ENCODE results near the gene STIM1. TPM values are rescaled to one million over a fixed set of nuclear protein-coding genes. Genes with fewer than 3 reads are reported as not detected.
A peak's percentile ranks its signal among the peaks of the same experiment; 100 is the strongest.

STIM1 gene
- total RNA-seq, 2 donors from 2014 or later: 129 to 157 TPM

DNA sequence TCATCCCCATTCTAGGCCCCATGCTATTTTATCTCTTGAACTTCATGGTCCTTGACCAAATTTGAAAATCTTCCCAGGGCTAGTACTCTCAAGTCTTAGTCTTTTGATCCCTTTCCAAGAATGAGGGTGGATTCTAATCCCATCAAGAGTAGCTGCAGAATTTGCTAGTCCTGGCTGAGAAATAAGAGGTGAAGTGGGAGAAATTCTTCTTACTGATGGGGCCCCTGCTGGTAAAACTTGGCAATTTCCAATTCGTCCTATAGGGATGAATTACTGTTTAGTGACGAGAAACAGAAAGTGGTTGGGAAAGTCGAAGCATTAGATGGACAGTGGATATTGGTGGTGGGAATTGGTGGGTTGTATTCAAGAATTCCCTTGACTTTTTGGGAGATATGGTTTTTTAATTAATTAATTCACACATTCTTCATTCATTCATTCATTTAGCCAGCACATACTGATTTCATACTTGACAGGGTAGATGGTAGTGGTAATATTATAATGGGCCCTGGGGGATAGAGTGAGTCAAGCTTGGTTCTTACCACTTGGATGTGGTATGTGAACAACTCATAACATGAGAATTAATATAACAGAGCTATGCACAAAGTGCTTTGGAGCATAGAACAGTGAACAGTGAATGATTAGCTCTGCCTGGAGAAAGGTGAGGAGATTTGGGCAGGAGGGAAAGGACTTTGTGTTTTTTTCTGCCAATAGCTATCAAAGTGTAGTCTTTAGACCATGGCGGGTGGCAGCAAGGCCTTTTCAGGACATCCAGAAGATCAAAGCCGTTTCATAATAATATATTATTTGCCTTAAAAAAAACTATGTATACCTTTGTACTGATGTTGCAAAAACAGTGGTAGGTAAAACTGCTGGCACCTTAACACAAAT, 103.8 kb downstream of the STIM1 start:
- no peaks in the 10 kb centered on the region for H3K27me3 Mint-ChIP-seq (ENCODE audit: low read depth)
- peak in 1 of 2 donors; percentile 29 for DNase-seq
- H3K9me3 Mint-ChIP-seq: no peaks in the 10 kb centered on the region
- H3K27ac Mint-ChIP-seq: peak overlapping the region; percentile 16
- H3K36me3 Mint-ChIP-seq (ENCODE audit: insufficient read depth in 2 of 2): peaks cover 3 to 11% of the 10 kb centered on the region in 2 donors
- ATAC-seq (replicated peaks in 1 of 2): peak; percentile 77 to 80
- H3K4me1 Mint-ChIP-seq (ENCODE audit: low read depth): peaks cover 97% of the 10 kb centered on the region
- H3K4me3 Mint-ChIP-seq: peak overlapping the region in 1 of 2 donors; percentile 42

DNA sequence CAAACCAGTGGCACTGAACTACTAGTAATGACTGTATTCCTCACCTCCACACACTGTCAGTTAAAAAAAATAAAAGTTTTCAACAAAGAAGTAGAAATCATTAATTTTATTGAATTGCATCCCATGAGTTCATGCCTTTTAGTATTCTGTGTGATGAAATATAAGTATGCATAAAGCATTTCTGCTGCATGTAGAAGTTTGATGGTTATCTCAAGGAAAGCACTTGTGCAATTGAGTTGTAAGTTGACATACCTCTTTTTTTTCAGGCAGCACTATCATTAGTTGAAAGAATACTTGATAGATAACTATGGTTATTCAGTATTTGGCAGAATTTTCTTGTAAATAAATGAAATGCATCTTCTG, 104.4 kb downstream of the STIM1 start:
- ATAC-seq (replicated peaks in 1 of 2) (no peak), DNase-seq (no peak)
- H3K9me3 Mint-ChIP-seq: no peaks in the 10 kb centered on the region
- H3K27me3 Mint-ChIP-seq (ENCODE audit: low read depth): no peaks in the 10 kb centered on the region
- H3K36me3 Mint-ChIP-seq (ENCODE audit: insufficient read depth in 2 of 2): peaks cover 3 to 10% of the 10 kb centered on the region in 2 donors
- H3K27ac Mint-ChIP-seq: no peak overlapping the region
- no peak overlapping the region for H3K4me3 Mint-ChIP-seq
- peaks cover 92% of the 10 kb centered on the region for H3K4me1 Mint-ChIP-seq (ENCODE audit: low read depth)

DNA sequence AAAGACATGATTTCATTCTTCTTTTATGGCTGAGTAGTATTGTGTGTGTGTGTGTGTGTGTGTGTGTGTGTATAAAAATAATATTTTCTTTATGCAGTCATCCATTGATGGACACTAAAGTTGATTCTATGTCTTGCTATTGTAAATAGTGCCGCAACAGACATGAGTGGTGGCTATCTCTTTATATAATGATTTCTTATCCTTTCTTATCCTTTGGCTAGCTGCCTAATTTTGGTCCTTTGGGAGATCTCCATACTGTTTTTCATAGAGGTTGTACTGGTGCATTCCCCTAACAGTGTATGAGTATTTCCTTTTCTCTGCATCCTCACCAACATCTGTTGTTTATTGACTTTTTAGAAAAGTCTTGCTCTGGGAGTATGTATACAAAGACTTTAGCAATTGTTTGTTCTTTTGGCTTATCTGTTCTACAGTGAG, 107.0 kb downstream of the STIM1 start:
- H3K4me1 Mint-ChIP-seq (ENCODE audit: low read depth): peaks cover 89% of the 10 kb centered on the region
- peak overlapping the region; percentile 58 for H3K27ac Mint-ChIP-seq
- no peak for ATAC-seq (replicated peaks in 1 of 2)
- H3K9me3 Mint-ChIP-seq: no peaks in the 10 kb centered on the region
- peaks cover 2 to 7% of the 10 kb centered on the region in 2 donors for H3K36me3 Mint-ChIP-seq (ENCODE audit: insufficient read depth in 2 of 2)
- H3K27me3 Mint-ChIP-seq (ENCODE audit: low read depth): no peaks in the 10 kb centered on the region
- no peak for DNase-seq
- H3K4me3 Mint-ChIP-seq: no peak overlapping the region

DNA sequence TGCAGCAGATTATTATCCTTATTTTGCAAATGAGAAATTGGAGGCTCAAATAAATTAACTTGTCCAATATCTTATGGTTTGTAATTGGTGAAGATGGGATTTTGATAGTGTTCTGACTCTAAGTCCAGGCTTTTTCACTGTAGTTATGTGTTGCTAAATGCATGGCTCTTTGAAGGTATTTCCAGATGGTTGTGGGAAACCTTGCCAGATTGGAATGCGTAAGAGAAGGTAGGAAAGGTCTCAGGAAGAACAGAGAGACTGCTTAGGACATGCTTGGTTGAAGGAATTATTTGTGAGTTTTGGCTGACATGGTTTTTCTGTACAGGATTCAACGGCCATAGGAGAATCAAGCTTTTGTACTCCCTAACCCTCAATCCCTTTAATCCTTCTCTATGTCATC, 108.6 kb downstream of the STIM1 start:
- Mint-ChIP-seq H3K9me3 (no peaks in the 10 kb centered on the region), H3K36me3 (ENCODE audit: insufficient read depth in 2 of 2) (peaks cover 5 to 10% of the 10 kb centered on the region in 2 donors), H3K4me1 (ENCODE audit: low read depth) (peaks cover 89% of the 10 kb centered on the region), H3K27ac (no peak overlapping the region), H3K4me3 (no peak overlapping the region), H3K27me3 (ENCODE audit: low read depth) (no peaks in the 10 kb centered on the region)
- DNase-seq (no peak), ATAC-seq (replicated peaks in 1 of 2) (no peak)

DNA sequence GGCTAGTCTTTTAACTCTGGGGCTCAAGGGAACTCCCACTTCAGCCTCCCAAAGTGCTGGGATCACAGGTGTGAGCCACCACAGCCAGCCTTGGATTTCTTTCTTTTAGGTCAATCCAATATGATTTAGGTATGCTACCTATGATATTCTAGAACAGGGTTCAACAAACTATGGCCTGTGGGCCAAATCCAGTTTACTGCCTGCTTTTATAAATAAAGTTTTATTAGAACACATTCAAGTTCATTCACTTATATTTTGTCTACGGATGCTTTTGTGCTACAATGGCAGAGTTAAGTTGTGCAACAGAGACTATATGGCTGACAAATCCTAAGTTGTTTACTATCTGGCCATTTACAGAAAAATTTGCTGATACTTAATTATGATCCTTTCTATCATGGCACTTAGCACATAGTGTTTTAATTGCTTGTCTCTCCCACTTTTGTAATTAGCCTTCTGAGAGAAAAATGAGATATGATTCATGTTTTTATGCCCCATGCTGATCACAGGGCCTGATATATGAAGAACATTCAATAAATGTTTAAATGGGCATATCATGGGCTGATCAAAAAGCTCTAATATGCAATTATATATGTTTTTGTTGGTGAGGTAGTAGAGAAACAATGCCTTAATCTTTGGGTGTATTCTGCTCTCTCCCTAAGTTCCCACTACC, 109.6 kb downstream of the STIM1 start:
- no peaks in the 10 kb centered on the region for H3K9me3 Mint-ChIP-seq
- DNase-seq: no peak
- peaks cover 7 to 10% of the 10 kb centered on the region in 2 donors for H3K36me3 Mint-ChIP-seq (ENCODE audit: insufficient read depth in 2 of 2)
- ATAC-seq (replicated peaks in 1 of 2): no peak
- H3K27ac Mint-ChIP-seq: no peak overlapping the region
- H3K4me3 Mint-ChIP-seq: no peak overlapping the region
- no peaks in the 10 kb centered on the region for H3K27me3 Mint-ChIP-seq (ENCODE audit: low read depth)
- H3K4me1 Mint-ChIP-seq (ENCODE audit: low read depth): peaks cover 89% of the 10 kb centered on the region

DNA sequence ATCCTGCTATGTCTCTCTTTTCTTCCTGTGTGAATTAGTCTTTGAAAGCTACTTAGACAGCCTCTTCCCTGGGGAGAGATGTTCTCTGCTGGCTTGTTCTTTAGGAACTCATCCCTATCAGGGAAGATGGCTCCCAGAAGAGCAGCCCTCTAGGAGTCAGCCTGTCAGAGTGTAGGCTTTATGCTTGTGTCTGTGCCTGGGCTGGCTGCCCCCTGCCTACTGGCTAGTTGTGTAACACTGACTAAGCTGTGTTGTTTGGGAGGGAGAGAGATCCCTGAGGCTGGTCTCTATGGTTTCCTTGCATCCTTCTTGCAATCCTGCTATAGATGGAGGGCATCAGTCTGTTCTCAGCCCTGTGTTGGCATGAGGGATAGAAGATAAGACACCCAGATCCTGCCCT, 112.2 kb downstream of the STIM1 start:
- peaks cover 10 to 13% of the 10 kb centered on the region in 2 donors for H3K36me3 Mint-ChIP-seq (ENCODE audit: insufficient read depth in 2 of 2)

DNA sequence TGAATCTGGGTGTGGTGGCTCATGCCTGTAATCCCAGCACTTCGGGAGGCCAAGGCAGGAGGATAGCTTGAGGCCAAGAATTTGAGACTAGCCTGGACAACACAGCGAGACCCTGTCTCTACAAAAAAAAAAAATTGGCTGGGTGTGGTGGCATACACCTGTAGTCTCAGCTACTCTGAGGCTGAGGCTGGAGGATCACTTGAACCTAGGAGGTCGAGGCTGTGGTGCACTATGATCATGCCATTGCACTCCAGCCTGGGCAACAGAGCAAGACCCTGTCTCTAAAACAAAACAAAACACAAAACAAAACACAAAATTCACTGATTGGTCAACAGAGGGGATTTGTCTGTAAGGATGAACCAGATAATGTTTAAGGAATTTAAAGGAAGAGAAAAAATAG, 113.7 kb downstream of the STIM1 start:
- Mint-ChIP-seq H3K4me1 (ENCODE audit: low read depth) (peaks cover 83% of the 10 kb centered on the region), H3K27ac (peak overlapping the region; percentile 98), H3K9me3 (no peaks in the 10 kb centered on the region), H3K36me3 (ENCODE audit: insufficient read depth in 2 of 2) (peaks cover 15 to 18% of the 10 kb centered on the region in 2 donors), H3K27me3 (ENCODE audit: low read depth) (no peaks in the 10 kb centered on the region), H3K4me3 (peak overlapping the region; percentile 74 to 83)
- peak in 1 of 2 donors; percentile 5 for ATAC-seq (replicated peaks in 1 of 2)
- no peak for DNase-seq

More for the DNA sequence above, 112.2 kb downstream of the STIM1 start:
- H3K27me3 Mint-ChIP-seq (ENCODE audit: low read depth): no peaks in the 10 kb centered on the region
- ATAC-seq (replicated peaks in 1 of 2) (no peak), DNase-seq (no peak)
- H3K27ac Mint-ChIP-seq: peak overlapping the region; percentile 42
- H3K4me3 Mint-ChIP-seq: peak overlapping the region; percentile 1 to 10
- H3K9me3 Mint-ChIP-seq: no peaks in the 10 kb centered on the region
- peaks cover 91% of the 10 kb centered on the region for H3K4me1 Mint-ChIP-seq (ENCODE audit: low read depth)

DNA sequence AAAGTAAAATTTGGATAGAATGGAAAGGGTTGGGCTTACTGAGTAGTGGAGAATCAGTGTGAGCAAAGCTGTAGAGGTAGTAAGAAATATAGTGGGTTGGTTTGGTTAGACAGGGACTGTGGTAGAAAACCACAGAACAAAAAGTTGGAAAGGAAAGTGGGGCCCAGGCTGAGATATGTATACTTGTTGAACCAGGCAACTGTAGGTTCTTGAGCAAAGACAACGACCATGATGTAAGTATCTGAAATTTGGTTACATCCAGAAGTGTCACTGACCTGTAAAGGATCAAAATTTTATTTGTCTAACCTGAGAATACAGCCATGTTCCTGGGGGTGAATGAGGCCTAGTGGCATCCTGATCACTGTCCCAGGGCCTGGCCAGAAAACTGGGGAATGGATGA, 114.1 kb downstream of the STIM1 start:
- peaks cover 81% of the 10 kb centered on the region for H3K4me1 Mint-ChIP-seq (ENCODE audit: low read depth)
- H3K9me3 Mint-ChIP-seq: no peaks in the 10 kb centered on the region
- peak overlapping the region; percentile 74 to 83 for H3K4me3 Mint-ChIP-seq
- peaks cover 15 to 17% of the 10 kb centered on the region in 2 donors for H3K36me3 Mint-ChIP-seq (ENCODE audit: insufficient read depth in 2 of 2)
- H3K27me3 Mint-ChIP-seq (ENCODE audit: low read depth): no peaks in the 10 kb centered on the region
- peak overlapping the region; percentile 98 for H3K27ac Mint-ChIP-seq
- DNase-seq: peak; percentile 68 to 71
- peak; percentile 80 to 87 for ATAC-seq (replicated peaks in 1 of 2)

DNA sequence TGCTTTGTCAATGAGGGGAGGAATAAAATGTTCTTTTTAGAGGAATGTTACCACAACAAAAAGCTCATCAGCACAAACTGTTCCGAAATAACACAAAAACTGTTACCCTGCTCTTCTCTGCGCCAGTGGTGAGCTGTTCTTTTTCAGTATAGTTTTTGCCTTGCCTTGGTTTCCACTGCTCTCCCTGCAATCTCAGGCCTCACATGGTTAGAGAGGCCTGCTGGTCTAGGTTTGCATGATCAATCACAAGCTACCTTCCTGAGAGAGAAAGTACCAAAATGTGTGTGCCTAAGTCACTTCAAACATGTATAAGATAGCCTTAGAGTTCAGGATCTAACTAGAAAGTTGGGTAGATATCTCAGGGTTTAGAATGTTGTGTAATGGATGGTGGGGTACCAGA, 114.6 kb downstream of the STIM1 start:
- DNase-seq: peak; percentile 49 to 60
- H3K36me3 Mint-ChIP-seq (ENCODE audit: insufficient read depth in 2 of 2): peaks cover 15 to 17% of the 10 kb centered on the region in 2 donors
- H3K4me1 Mint-ChIP-seq (ENCODE audit: low read depth): peaks cover 81% of the 10 kb centered on the region
- peak overlapping the region; percentile 98 for H3K27ac Mint-ChIP-seq
- ATAC-seq (replicated peaks in 1 of 2): peak; percentile 74 to 81
- H3K9me3 Mint-ChIP-seq: no peaks in the 10 kb centered on the region
- peak overlapping the region; percentile 74 to 83 for H3K4me3 Mint-ChIP-seq
- no peaks in the 10 kb centered on the region for H3K27me3 Mint-ChIP-seq (ENCODE audit: low read depth)

DNA sequence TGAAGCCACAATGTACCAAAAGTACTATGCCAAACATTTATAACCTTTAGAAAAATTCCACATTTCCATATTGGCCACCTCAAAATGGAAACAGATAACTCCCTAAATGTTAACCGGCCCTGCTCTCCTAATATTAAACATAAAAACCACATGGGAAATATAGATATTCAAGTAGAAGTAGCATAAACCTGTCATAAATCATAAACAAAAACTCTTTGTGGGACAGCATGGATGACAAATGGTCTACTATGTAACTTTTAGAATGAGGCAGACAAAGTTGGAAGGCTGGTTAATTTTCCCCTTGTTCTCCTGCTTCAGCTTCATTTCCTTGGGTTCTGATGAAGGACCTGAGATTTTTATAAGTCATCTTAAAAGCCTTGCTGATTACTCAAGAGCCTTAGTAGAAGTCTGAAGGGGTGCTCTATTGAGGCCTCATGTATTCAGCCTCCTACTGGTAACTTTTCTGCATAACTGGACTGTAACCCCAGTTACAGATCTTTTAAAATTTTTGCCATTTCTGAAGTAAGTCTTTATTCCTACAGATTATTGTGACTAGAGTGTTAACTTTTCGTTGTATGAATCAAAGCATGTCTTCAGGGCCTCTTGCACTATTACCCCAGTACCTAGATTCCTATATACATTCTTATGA, 116.4 kb downstream of the STIM1 start:
- Mint-ChIP-seq H3K27ac (peak overlapping the region; percentile 80), H3K4me3 (peak overlapping the region in 1 of 2 donors; percentile 36), H3K27me3 (ENCODE audit: low read depth) (no peaks in the 10 kb centered on the region), H3K4me1 (ENCODE audit: low read depth) (peaks cover 69% of the 10 kb centered on the region), H3K9me3 (no peaks in the 10 kb centered on the region), H3K36me3 (ENCODE audit: insufficient read depth in 2 of 2) (peaks cover 15 to 17% of the 10 kb centered on the region in 2 donors)
- no peak for ATAC-seq (replicated peaks in 1 of 2)
- no peak for DNase-seq

DNA sequence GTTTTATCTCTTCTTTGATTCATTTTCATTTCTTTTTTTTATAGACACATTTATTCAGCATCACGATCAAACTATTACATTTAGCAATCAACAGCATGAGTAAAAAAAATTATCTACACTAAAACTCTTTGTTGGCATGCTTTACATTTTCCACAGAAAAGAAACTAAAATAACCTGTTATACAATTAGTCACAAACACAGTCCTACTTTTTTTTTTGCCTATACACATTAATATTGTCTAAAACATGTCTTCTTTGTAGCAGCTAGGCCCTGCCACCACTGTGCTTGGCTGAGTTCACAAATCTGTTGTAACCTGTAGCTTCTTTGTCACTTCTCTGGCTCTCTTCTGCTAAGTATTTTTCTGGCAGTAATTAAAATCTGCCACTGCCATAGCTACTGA, 117.0 kb downstream of the STIM1 start:
- Mint-ChIP-seq H3K9me3 (no peaks in the 10 kb centered on the region), H3K4me3 (peak overlapping the region in 1 of 2 donors; percentile 8), H3K27me3 (ENCODE audit: low read depth) (no peaks in the 10 kb centered on the region), H3K36me3 (ENCODE audit: insufficient read depth in 2 of 2) (peaks cover 15 to 17% of the 10 kb centered on the region in 2 donors), H3K27ac (peak overlapping the region; percentile 80), H3K4me1 (ENCODE audit: low read depth) (peaks cover 69% of the 10 kb centered on the region)
- DNase-seq (no peak), ATAC-seq (replicated peaks in 1 of 2) (no peak)

DNA sequence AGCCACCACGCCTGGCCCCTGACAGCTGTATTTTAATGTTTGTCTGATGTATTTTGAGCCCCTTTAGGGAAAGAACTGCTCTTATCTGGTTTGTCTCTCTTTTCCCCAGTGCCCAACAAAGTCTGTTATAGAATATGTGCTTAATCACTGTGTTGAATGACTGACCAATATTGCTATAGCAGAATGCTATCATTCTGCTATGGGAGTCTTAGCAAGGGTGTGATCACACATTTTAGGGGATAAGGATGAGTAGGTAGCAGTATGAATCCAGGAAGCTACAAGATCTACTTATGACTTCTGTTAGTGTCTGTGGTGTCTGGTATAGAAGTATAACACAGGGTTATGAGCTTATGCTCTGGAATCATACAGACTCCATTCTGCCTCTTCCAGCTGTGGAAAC, 121.6 kb downstream of the STIM1 start:
- H3K27me3 Mint-ChIP-seq (ENCODE audit: low read depth): no peaks in the 10 kb centered on the region
- ATAC-seq (replicated peaks in 1 of 2): peak in 1 of 2 donors; percentile 78
- H3K27ac Mint-ChIP-seq: peak overlapping the region; percentile 2

More for the DNA sequence above, 121.6 kb downstream of the STIM1 start:
- Mint-ChIP-seq H3K9me3 (no peaks in the 10 kb centered on the region), H3K4me3 (no peak overlapping the region), H3K4me1 (ENCODE audit: low read depth) (peaks cover 48% of the 10 kb centered on the region), H3K36me3 (ENCODE audit: insufficient read depth in 2 of 2) (peaks cover 9 to 17% of the 10 kb centered on the region in 2 donors)
- no peak for DNase-seq
